Large intestine (tissue), 3 donors: ENCODE measurements around the gene CHRM2. TPM values are rescaled to one million over a fixed set of nuclear protein-coding genes. Genes with fewer than 3 reads are reported as not detected.

Experiments used
- DNase-seq, 2 donors: peaks; one replicate each; pipeline versions ENCODE4 v3.0.0 to v3.0.0-alpha.2; 2013
- H3K27ac ChIP-seq: one replicate; pipeline ENCODE4 v1.5.1; 2013; ENCODE audit warnings: low read length
- H3K27me3 ChIP-seq: 2 replicates; pipeline ENCODE4 v1.6.1; 2013; ENCODE audit warnings: low read length; ENCODE audit not compliant: control insufficient read depth, insufficient read depth
- H3K36me3 ChIP-seq: 2 replicates; pipeline ENCODE4 v1.6.1; 2013; ENCODE audit warnings: low read length; ENCODE audit not compliant: control insufficient read depth, insufficient read depth
- H3K4me1 ChIP-seq: one replicate; pipeline ENCODE4 v1.6.1; 2013; ENCODE audit warnings: low read length; ENCODE audit not compliant: control insufficient read depth, insufficient read depth
- H3K4me3 ChIP-seq: one replicate; pipeline ENCODE4 v1.5.1; 2013; ENCODE audit warnings: low read length
- H3K9me3 ChIP-seq: one replicate; pipeline ENCODE4 v1.6.1; 2013; ENCODE audit warnings: mild to moderate bottlenecking, low read depth, low read length, moderate library complexity; ENCODE audit not compliant: control insufficient read depth
- WGBS: methylation state at CpG from one replicate; pipeline ENCODE4 v1.1.5; 2013; ENCODE audit warnings: low lambda C conversion rate; ENCODE audit not compliant: insufficient coverage; 5-methylcytosine and 5-hydroxymethylcytosine counted together
- polyA plus RNA-seq: library from polyadenylated mRNA; unstranded; fragments of 120-200 nt; gene quantifications from one replicate; pipeline ENCODE4 v1.2.1, GENCODE V29; 2013

The CHRM2 gene
- polyA plus RNA-seq, 1 donor, result 7.3 TPM

- Histone ChIP-seq H3K27ac (no peak overlapping the region), H3K9me3 (no peaks in the 10 kb centered on the region), H3K27me3 (no peaks in the 10 kb centered on the region), H3K4me1 (no peaks in the 10 kb centered on the region), H3K4me3 (no peak overlapping the region), H3K36me3 (no peaks in the 10 kb centered on the region)
- WGBS, result 86% methylated on average over 1 of the region's 3 CpGs
- DNase-seq, result no peak
Observed at GRCh38 chr7:136953386-136953785, 84.9 kb downstream of the CHRM2 start.

GRCh38 chr7:136956232-136956631 is 87.8 kb downstream of the CHRM2 start:
- Histone ChIP-seq H3K4me3 (no peak overlapping the region), H3K9me3 (no peaks in the 10 kb centered on the region), H3K27ac (no peak overlapping the region), H3K4me1 (no peaks in the 10 kb centered on the region), H3K27me3 (no peaks in the 10 kb centered on the region), H3K36me3 (no peaks in the 10 kb centered on the region)
- no peak for DNase-seq
- 90% methylated on average over 1 of the region's 1 CpG for WGBS

GRCh38 chr7:136956671-136957070 is 88.2 kb downstream of the CHRM2 start:
- Histone ChIP-seq H3K4me1 (no peaks in the 10 kb centered on the region), H3K9me3 (no peaks in the 10 kb centered on the region), H3K27ac (no peak overlapping the region), H3K36me3 (no peaks in the 10 kb centered on the region), H3K4me3 (no peak overlapping the region), H3K27me3 (no peaks in the 10 kb centered on the region)
- no peak for DNase-seq
- no CpG with 5 or more reads among the region's 3 CpGs for WGBS

- no peaks in the 10 kb centered on the region for H3K36me3 ChIP-seq
- DNase-seq, result no peak
- WGBS, result 43% methylated on average over 1 of the region's 2 CpGs
- no peaks in the 10 kb centered on the region for H3K4me1 ChIP-seq
- H3K9me3 ChIP-seq, result no peaks in the 10 kb centered on the region
- H3K27me3 ChIP-seq, result no peaks in the 10 kb centered on the region
- no peak overlapping the region for H3K27ac ChIP-seq
- H3K4me3 ChIP-seq, result no peak overlapping the region
Observed at GRCh38 chr7:136957391-136957790, 88.9 kb downstream of the CHRM2 start.

GRCh38 chr7:136958016-136958415 is 89.6 kb downstream of the CHRM2 start:
- 71% methylated on average over 1 of the region's 2 CpGs for WGBS
- Histone ChIP-seq H3K27ac (no peak overlapping the region), H3K4me1 (no peaks in the 10 kb centered on the region), H3K4me3 (no peak overlapping the region), H3K27me3 (no peaks in the 10 kb centered on the region), H3K9me3 (no peaks in the 10 kb centered on the region), H3K36me3 (no peaks in the 10 kb centered on the region)
- DNase-seq, result no peak

- Histone ChIP-seq H3K4me1 (no peaks in the 10 kb centered on the region), H3K27ac (no peak overlapping the region), H3K27me3 (no peaks in the 10 kb centered on the region), H3K9me3 (no peaks in the 10 kb centered on the region), H3K36me3 (no peaks in the 10 kb centered on the region), H3K4me3 (no peak overlapping the region)
- no peak for DNase-seq
- WGBS, result no CpG with 5 or more reads among the region's 1 CpG
Observed at GRCh38 chr7:136964347-136964746, 95.9 kb downstream of the CHRM2 start.

GRCh38 chr7:136966825-136967224 is 98.4 kb downstream of the CHRM2 start:
- WGBS, result 60% methylated on average over 1 of the region's 1 CpG
- no peak for DNase-seq
- Histone ChIP-seq H3K9me3 (peaks cover 3% of the 10 kb centered on the region), H3K4me1 (no peaks in the 10 kb centered on the region), H3K27ac (no peak overlapping the region), H3K27me3 (no peaks in the 10 kb centered on the region), H3K36me3 (no peaks in the 10 kb centered on the region), H3K4me3 (no peak overlapping the region)

- Histone ChIP-seq H3K4me3 (no peak overlapping the region), H3K27me3 (no peaks in the 10 kb centered on the region), H3K27ac (no peak overlapping the region), H3K4me1 (no peaks in the 10 kb centered on the region), H3K36me3 (no peaks in the 10 kb centered on the region), H3K9me3 (peaks cover 10% of the 10 kb centered on the region)
- WGBS, result no CpG with 5 or more reads among the region's 2 CpGs
- no peak for DNase-seq
Observed at GRCh38 chr7:136969761-136970160, 101.3 kb downstream of the CHRM2 start.

GRCh38 chr7:136971776-136972175 is 103.3 kb downstream of the CHRM2 start:
- WGBS, result no CpG with 5 or more reads among the region's 2 CpGs
- H3K27ac ChIP-seq, result no peak overlapping the region

GRCh38 chr7:136976504-136977251 is 108.2 kb downstream of the CHRM2 start:
- WGBS, result 60% methylated on average over 1 of the region's 2 CpGs
- no peak for DNase-seq

More at GRCh38 chr7:136971776-136972175, 103.3 kb downstream of the CHRM2 start:
- no peaks in the 10 kb centered on the region for H3K36me3 ChIP-seq
- no peak overlapping the region for H3K4me3 ChIP-seq
- H3K4me1 ChIP-seq, result no peaks in the 10 kb centered on the region
- no peaks in the 10 kb centered on the region for H3K27me3 ChIP-seq
- H3K9me3 ChIP-seq, result peaks cover 10% of the 10 kb centered on the region
- no peak for DNase-seq

GRCh38 chr7:136993377-136993776 is 124.9 kb downstream of the CHRM2 start:
- DNase-seq, result no peak
- Histone ChIP-seq H3K4me1 (no peaks in the 10 kb centered on the region), H3K9me3 (no peaks in the 10 kb centered on the region), H3K4me3 (no peak overlapping the region), H3K27ac (no peak overlapping the region), H3K36me3 (no peaks in the 10 kb centered on the region), H3K27me3 (no peaks in the 10 kb centered on the region)
- no CpG with 5 or more reads among the region's 3 CpGs for WGBS

More at GRCh38 chr7:136976504-136977251, 108.2 kb downstream of the CHRM2 start:
- H3K36me3 ChIP-seq, result no peaks in the 10 kb centered on the region
- H3K9me3 ChIP-seq, result peaks cover 10% of the 10 kb centered on the region
- no peak overlapping the region for H3K4me3 ChIP-seq
- no peaks in the 10 kb centered on the region for H3K4me1 ChIP-seq
- no peaks in the 10 kb centered on the region for H3K27me3 ChIP-seq
- H3K27ac ChIP-seq, result no peak overlapping the region
